Astrocyte of the cerebellum (primary cell): Measurements from ENCODE around the gene HLA-DQB1.
"Not testable (repeated sequence)": the region's sequence is repeated elsewhere in the genome, so short reads cannot be mapped to it uniquely, and the experiment has no call there.

Experiments used
- DNase-seq: peaks from one replicate; pipeline ENCODE4 v3.0.0-alpha.2; 2011; ENCODE audit warnings: low read depth
- H3K4me3 ChIP-seq: 2 replicates; pipeline ENCODE4 v1.5.1; 2011; ENCODE audit warnings: mild to moderate bottlenecking, low read depth, low read length, moderate library complexity
- in situ Hi-C: cut with HindIII; loops from 2 replicates; pipeline ENCODE4 v1.10.0; 2017; ENCODE audit warnings: low sequenced_read_pairs
- TF ChIP-seq, protein P1 (sequence below): IDR thresholded peaks from 2 replicates; pipeline ENCODE4 v1.5.1; 2012; ENCODE audit warnings: low read length, low read depth, moderate library complexity, mild to moderate bottlenecking; ENCODE audit errors: missing control alignments

Gene HLA-DQB1

GRCh38 chr6:32662836-32663235, 3.6 kb downstream of the HLA-DQB1 start:
- TF ChIP-seq, protein P1, sequence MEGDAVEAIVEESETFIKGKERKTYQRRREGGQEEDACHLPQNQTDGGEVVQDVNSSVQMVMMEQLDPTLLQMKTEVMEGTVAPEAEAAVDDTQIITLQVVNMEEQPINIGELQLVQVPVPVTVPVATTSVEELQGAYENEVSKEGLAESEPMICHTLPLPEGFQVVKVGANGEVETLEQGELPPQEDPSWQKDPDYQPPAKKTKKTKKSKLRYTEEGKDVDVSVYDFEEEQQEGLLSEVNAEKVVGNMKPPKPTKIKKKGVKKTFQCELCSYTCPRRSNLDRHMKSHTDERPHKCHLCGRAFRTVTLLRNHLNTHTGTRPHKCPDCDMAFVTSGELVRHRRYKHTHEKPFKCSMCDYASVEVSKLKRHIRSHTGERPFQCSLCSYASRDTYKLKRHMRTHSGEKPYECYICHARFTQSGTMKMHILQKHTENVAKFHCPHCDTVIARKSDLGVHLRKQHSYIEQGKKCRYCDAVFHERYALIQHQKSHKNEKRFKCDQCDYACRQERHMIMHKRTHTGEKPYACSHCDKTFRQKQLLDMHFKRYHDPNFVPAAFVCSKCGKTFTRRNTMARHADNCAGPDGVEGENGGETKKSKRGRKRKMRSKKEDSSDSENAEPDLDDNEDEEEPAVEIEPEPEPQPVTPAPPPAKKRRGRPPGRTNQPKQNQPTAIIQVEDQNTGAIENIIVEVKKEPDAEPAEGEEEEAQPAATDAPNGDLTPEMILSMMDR, result no peak

GRCh38 chr6:32662099-32662498, 4.4 kb downstream of the HLA-DQB1 start:
- TF ChIP-seq, protein P1, result no peak
- in situ Hi-C loops, result loop anchor here (5.0 kb wide), 1 partner anchor 95 kb away; no protein-coding TSS in a partner anchor
- H3K4me3 ChIP-seq, result no peak overlapping the region
- no peak for DNase-seq

More at GRCh38 chr6:32662836-32663235, 3.6 kb downstream of the HLA-DQB1 start:
- DNase-seq, result no peak
- in situ Hi-C loops, result loop anchor here (5.0 kb wide), 1 partner anchor 94 kb away; no protein-coding TSS in a partner anchor
- H3K4me3 ChIP-seq, result no peak overlapping the region

GRCh38 chr6:32659856-32660595, 6.4 kb downstream of the HLA-DQB1 start:
- no peak overlapping the region for H3K4me3 ChIP-seq
- TF ChIP-seq, protein P1, result no peak
- no peak for DNase-seq
- in situ Hi-C loops, result loop anchor here (5.0 kb wide), 1 partner anchor 97 kb away; no protein-coding TSS in a partner anchor

DNA sequence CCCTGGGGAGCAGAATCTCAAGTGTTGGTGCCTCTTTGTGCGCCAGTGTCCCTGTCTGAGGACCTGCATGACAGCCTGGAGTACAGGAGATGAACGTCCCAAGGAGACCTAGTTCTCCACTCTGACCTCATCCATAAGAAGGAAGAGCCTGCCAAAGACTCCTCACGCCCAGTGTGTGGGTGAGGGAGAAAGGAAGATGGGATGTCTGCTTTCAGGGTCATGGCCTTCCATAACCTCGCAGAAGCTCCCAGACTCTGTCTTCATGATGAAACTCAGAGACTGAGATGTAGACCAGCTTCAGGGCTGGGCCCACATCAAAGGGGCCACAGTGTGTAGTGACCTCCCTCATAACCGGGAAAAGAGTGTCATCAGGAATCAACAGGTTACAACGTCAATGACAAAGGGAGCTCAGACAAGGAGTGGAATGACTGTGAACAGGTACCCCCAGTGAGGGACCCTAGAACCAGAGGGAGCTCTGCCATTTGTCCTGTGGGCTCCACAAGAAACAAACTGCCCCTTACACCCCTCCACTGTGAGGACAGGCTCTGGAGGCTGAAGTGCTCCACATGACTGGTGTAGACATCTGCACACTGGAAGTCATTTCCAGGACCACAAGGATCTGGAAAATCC, 8.1 kb downstream of the HLA-DQB1 start:
- no peak for DNase-seq
- in situ Hi-C loops, result no loop called here
- TF ChIP-seq, protein P1, result no peak
- H3K4me3 ChIP-seq, result no peak overlapping the region

- H3K4me3 ChIP-seq, DNase-seq, in situ Hi-C loops: not testable (repeated sequence)
These were observed 8.6 kb downstream of the HLA-DQB1 start for GRCh38 chr6:32657819-32658218.

GRCh38 chr6:32657329-32657728, 9.1 kb downstream of the HLA-DQB1 start:
- DNase-seq, in situ Hi-C loops, H3K4me3 ChIP-seq: not testable (repeated sequence)

DNA sequence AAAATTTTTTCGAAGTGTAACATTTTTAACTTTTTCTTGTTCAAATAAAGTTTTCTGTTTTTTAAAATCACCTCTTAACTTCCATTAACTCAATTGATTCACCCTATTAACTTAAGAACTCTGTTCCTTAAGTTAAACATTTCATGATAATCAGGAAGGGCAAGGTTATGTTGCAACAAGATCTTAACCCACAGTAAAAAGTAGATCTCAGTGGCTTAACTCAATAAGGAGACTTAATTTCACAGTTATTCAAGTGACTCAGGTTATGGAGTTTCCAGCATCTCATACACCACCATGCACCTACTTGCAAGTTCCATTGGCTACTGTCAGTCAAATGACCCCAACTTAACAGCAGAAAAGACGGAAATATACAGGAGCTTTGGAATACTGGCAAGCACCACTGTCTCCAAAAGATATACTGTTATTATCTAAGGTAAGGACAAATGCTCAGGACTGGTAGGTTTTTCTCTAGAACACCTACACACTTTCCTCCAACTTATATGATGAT, 11.2 kb downstream of the HLA-DQB1 start:
- TF ChIP-seq, protein P1, result no peak
- H3K4me3 ChIP-seq, result no peak overlapping the region
- no peak for DNase-seq
- in situ Hi-C loops, result no loop called here
